Duodenal mucosa (tissue), 2 donors: ENCODE results near the gene UBXN4.
"Not testable (repeated sequence)": the region's sequence is repeated elsewhere in the genome, so short reads cannot be mapped to it uniquely, and the experiment has no call there.

Source experiments
- H3K27ac ChIP-seq: one replicate; pipeline ENCODE4 v1.7.0; 2013; ENCODE audit warnings: low read depth, low read length
- H3K27me3 ChIP-seq, 2 donors: one replicate each; pipeline ENCODE4 v1.7.0; 2013; ENCODE audit warnings: low read length in 2 of 2, control low read depth in 1 of 2; ENCODE audit not compliant: insufficient read depth in 2 of 2, control insufficient read depth in 1 of 2
- H3K36me3 ChIP-seq, 2 donors: one replicate each; pipeline ENCODE4 v1.7.0; 2013; ENCODE audit warnings: low read length in 2 of 2, control low read depth in 1 of 2; ENCODE audit not compliant: insufficient read depth in 2 of 2, control insufficient read depth in 1 of 2
- H3K4me1 ChIP-seq, 2 donors: one replicate each; pipeline ENCODE4 v1.7.0; 2013; ENCODE audit warnings: low read length in 2 of 2, control low read depth in 1 of 2; ENCODE audit not compliant: insufficient read depth in 2 of 2, control insufficient read depth in 1 of 2
- H3K4me3 ChIP-seq, 2 donors: one replicate each; pipeline ENCODE4 v1.7.0; 2013; ENCODE audit warnings: low read length in 2 of 2, low read depth in 1 of 2
- H3K9ac ChIP-seq, 2 donors: one replicate each; pipeline ENCODE4 v1.7.0; 2013; ENCODE audit warnings: low read length in 2 of 2, low read depth in 1 of 2
- H3K9me3 ChIP-seq, 2 donors: one replicate each; pipeline ENCODE4 v1.7.0; 2013; ENCODE audit warnings: low read length in 2 of 2, control low read depth in 1 of 2; ENCODE audit not compliant: control insufficient read depth in 1 of 2

UBXN4 gene

GRCh38 chr2:135799738-135800137 is 58.1 kb downstream of the UBXN4 start:
- Histone ChIP-seq H3K27ac (no peak overlapping the region), H3K9me3 (peaks cover 9 to 11% of the 10 kb centered on the region in 2 donors), H3K9ac (no peak overlapping the region), H3K4me3 (no peak overlapping the region), H3K36me3 (peaks cover 10 to 34% of the 10 kb centered on the region in 2 donors), H3K4me1 (peaks cover 0 to 6% of the 10 kb centered on the region in 2 donors), H3K27me3 (no peaks in the 10 kb centered on the region)

GRCh38 chr2:135800513-135801460 is 59.1 kb downstream of the UBXN4 start:
- Histone ChIP-seq H3K27me3 (no peaks in the 10 kb centered on the region), H3K4me1 (peaks cover 0 to 6% of the 10 kb centered on the region in 2 donors), H3K36me3 (peaks cover 10 to 41% of the 10 kb centered on the region in 2 donors), H3K27ac (no peak overlapping the region), H3K9me3 (peaks cover 9 to 11% of the 10 kb centered on the region in 2 donors), H3K4me3 (no peak overlapping the region), H3K9ac (no peak overlapping the region)

DNA sequence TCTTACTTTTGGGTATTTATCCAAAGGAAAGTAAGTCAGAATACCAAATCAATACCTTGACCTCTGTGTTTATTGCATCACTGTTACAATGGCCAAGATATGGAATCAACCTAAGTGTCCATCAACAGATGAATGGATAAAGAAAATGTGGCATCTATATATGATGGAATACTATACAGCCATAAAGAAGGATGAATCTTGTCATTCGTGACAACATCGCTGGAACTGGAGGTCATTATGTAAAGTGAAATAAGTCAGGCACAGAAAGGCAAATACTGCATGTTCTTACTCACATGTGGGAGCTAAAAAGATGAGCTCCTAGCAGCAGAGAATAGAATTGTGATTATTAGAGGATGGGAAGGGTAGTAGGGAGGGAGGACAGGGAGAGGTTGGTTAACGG is 60.7 kb downstream of the UBXN4 start:
- Histone ChIP-seq H3K4me1 (peaks cover 0 to 4% of the 10 kb centered on the region in 2 donors), H3K9me3 (peaks cover 9 to 11% of the 10 kb centered on the region in 2 donors), H3K4me3 (no peak overlapping the region), H3K27ac (no peak overlapping the region), H3K36me3 (peaks cover 13 to 57% of the 10 kb centered on the region in 2 donors), H3K27me3 (no peaks in the 10 kb centered on the region), H3K9ac (no peak overlapping the region)

DNA sequence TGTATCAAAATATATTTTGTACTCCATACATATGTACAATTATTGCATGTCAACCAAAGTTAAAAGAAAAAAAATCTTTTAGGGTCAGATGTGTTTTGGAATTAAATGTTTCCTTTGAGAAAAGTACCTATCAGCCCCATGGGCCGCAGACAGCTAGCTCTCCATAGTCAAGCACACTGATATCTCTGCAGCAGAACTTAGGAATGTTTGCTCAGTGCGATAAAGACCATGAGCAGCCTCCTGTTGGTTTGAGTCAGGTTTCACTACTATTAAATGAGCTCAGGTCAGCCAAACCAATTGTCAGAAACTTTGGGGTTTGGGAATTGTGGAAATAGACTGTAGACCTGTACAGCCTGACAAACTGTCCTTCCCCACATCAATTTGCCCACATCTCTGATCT is 61.6 kb downstream of the UBXN4 start:
- H3K4me3 ChIP-seq = no peak overlapping the region
- H3K36me3 ChIP-seq = peaks cover 13 to 54% of the 10 kb centered on the region in 2 donors
- H3K4me1 ChIP-seq = no peaks in the 10 kb centered on the region
- no peak overlapping the region for H3K27ac ChIP-seq
- H3K27me3 ChIP-seq = no peaks in the 10 kb centered on the region
- H3K9ac ChIP-seq = no peak overlapping the region
- H3K9me3 ChIP-seq = peaks cover 9 to 11% of the 10 kb centered on the region in 2 donors

GRCh38 chr2:135807874-135808273 is 66.2 kb downstream of the UBXN4 start:
- not testable (repeated sequence) for H3K27ac ChIP-seq, H3K4me3 ChIP-seq, H3K9me3 ChIP-seq

GRCh38 chr2:135812907-135813511 is 71.4 kb downstream of the UBXN4 start:
- Histone ChIP-seq H3K9ac (no peak overlapping the region), H3K4me3 (no peak overlapping the region), H3K27ac (no peak overlapping the region), H3K36me3 (peaks cover 0 to 18% of the 10 kb centered on the region in 2 donors), H3K27me3 (no peaks in the 10 kb centered on the region), H3K4me1 (no peaks in the 10 kb centered on the region), H3K9me3 (no peaks in the 10 kb centered on the region)

More at GRCh38 chr2:135807874-135808273, 66.2 kb downstream of the UBXN4 start:
- not testable (repeated sequence) for H3K4me1 ChIP-seq, H3K9ac ChIP-seq, H3K27me3 ChIP-seq
- H3K36me3 ChIP-seq = peaks cover 3 to 46% of the 10 kb centered on the region in 2 donors

- H3K9ac ChIP-seq = no peak overlapping the region
These were observed 73.6 kb downstream of the UBXN4 start for GRCh38 chr2:135815269-135815668.

GRCh38 chr2:135817466-135817865 is 75.8 kb downstream of the UBXN4 start:
- Histone ChIP-seq H3K27ac (no peak overlapping the region), H3K4me1 (no peaks in the 10 kb centered on the region), H3K9me3 (peaks cover 0 to 2% of the 10 kb centered on the region in 2 donors), H3K27me3 (no peaks in the 10 kb centered on the region), H3K9ac (no peak overlapping the region), H3K4me3 (no peak overlapping the region), H3K36me3 (peaks cover 9 to 15% of the 10 kb centered on the region in 2 donors)

More at GRCh38 chr2:135815269-135815668, 73.6 kb downstream of the UBXN4 start:
- peaks cover 0 to 18% of the 10 kb centered on the region in 2 donors for H3K36me3 ChIP-seq
- no peak overlapping the region for H3K27ac ChIP-seq
- H3K9me3 ChIP-seq = no peaks in the 10 kb centered on the region
- H3K27me3 ChIP-seq = no peaks in the 10 kb centered on the region
- H3K4me3 ChIP-seq = no peak overlapping the region
- no peaks in the 10 kb centered on the region for H3K4me1 ChIP-seq

DNA sequence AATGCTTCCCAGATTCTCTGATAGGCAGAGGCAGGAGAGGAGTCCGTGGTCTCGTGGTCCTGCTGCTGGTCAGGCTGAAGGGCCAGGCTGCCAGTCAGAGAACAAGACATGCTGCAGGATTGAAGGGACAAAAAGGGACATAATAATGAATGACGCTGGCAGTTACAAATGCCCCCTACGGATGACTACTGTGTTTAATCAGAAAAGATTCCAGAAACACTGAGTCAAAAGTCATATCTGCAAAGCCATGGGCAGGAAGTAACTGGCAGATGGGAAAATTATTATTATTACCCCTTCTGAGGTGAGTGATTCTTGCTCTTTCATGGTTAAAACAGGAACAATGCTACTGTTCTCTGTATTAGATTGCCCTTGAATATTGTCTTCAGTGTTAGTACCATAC is 76.3 kb downstream of the UBXN4 start:
- Histone ChIP-seq H3K9me3 (peaks cover 4 to 6% of the 10 kb centered on the region in 2 donors), H3K36me3 (peaks cover 14 to 15% of the 10 kb centered on the region in 2 donors), H3K27me3 (no peaks in the 10 kb centered on the region), H3K9ac (no peak overlapping the region), H3K4me3 (no peak overlapping the region), H3K4me1 (no peaks in the 10 kb centered on the region), H3K27ac (no peak overlapping the region)
